PC-9 (cell line): Measurements from ENCODE around the gene ZNF215. TPM values are rescaled to one million over a fixed set of nuclear protein-coding genes. Genes with fewer than 3 reads are reported as not detected.
"Not testable (repeated sequence)": the region's sequence is repeated elsewhere in the genome, so short reads cannot be mapped to it uniquely, and the experiment has no call there.

Experiments used
- Bru-seq: library from RNA; stranded (reverse); fragments of 400-500 nt; gene quantifications from one replicate; lab custom pipeline; 2021; lab: Mats Ljungman, UMichigan
- BruChase-seq, 2 experiments: library from RNA; stranded (reverse); fragments of 400-500 nt; gene quantifications; one replicate each; lab custom pipeline; 2021; lab: Mats Ljungman, UMichigan
- BruUV-seq: library from RNA; stranded (reverse); fragments of 400-500 nt; replicated peaks from 2 replicates; lab custom pipeline; 2021; lab: Mats Ljungman, UMichigan
- CTCF ChIA-PET: fragments of 300-600 bp; sonication (Branson Sonifier 250); formaldehyde crosslinking; loops from one replicate; lab custom pipeline; 2022; ENCODE audit warnings: antibody characterized with exemption; lab: Charles Lee
- POLR2A ChIA-PET: fragments of 300-600 bp; sonication (Branson Sonifier 250); formaldehyde crosslinking; loops from one replicate; lab custom pipeline; 2022; ENCODE audit warnings: antibody characterized with exemption; ENCODE audit not compliant: unreplicated experiment; lab: Charles Lee
- DNase-seq, 2 experiments: peaks; one replicate each; pipeline versions ENCODE4 v3.0.0 to v3.0.0-alpha.2; 2015 to 2022; ENCODE audit warnings: mixed read lengths in 1 of 2
- H2AFZ ChIP-seq: fragments of 200-600 bp; sonication (generic); 2 replicates; pipeline ENCODE4 v1.8.1; 2017; ENCODE audit warnings: antibody characterized with exemption
- H3F3A ChIP-seq: fragments of 200-600 bp; sonication (generic); 2 replicates; pipeline ENCODE4 v1.8.1; 2017; ENCODE audit warnings: antibody characterized with exemption, mild to moderate bottlenecking, low read depth; ENCODE audit not compliant: insufficient read depth
- H3K27ac ChIP-seq: fragments of 200-600 bp; sonication (generic); 2 replicates; pipeline ENCODE4 v1.6.1; 2016; ENCODE audit warnings: mixed run types
- H3K27me3 ChIP-seq: fragments of 200-600 bp; sonication (generic); 2 replicates; pipeline ENCODE4 v1.6.1; 2016; ENCODE audit warnings: low read depth, mixed run types; ENCODE audit not compliant: insufficient read depth
- H3K36me3 ChIP-seq: fragments of 200-600 bp; sonication (generic); 2 replicates; pipeline ENCODE4 v1.6.1; 2016; ENCODE audit warnings: low read depth, mixed run types
- H3K4me1 ChIP-seq: fragments of 200-600 bp; sonication (generic); replicated peaks from 2 replicates; pipeline ENCODE4 v1.6.1; 2016; ENCODE audit warnings: mixed run types; ENCODE audit not compliant: insufficient read depth
- H3K4me2 ChIP-seq: fragments of 200-600 bp; sonication (generic); 2 replicates; pipeline ENCODE4 v1.6.1; 2017; ENCODE audit warnings: mixed run types
- H3K4me3 ChIP-seq: fragments of 200-600 bp; sonication (generic); 2 replicates; pipeline ENCODE4 v1.6.1; 2016; ENCODE audit warnings: mixed run types
- H3K79me2 ChIP-seq: fragments of 200-600 bp; sonication (generic); 2 replicates; pipeline ENCODE4 v1.6.1; 2017; ENCODE audit warnings: low read depth, mixed run types
- H3K9me2 ChIP-seq: fragments of 200-600 bp; sonication (generic); 2 replicates; pipeline ENCODE4 v1.8.1; 2017; ENCODE audit warnings: mild to moderate bottlenecking; ENCODE audit not compliant: insufficient read depth
- H3K9me3 ChIP-seq: fragments of 200-600 bp; sonication (generic); 2 replicates; pipeline ENCODE4 v1.8.1; 2016; ENCODE audit warnings: low read depth; ENCODE audit not compliant: insufficient read depth
- H4K20me1 ChIP-seq: fragments of 200-600 bp; sonication (generic); 2 replicates; pipeline ENCODE4 v1.8.1; 2017; ENCODE audit not compliant: insufficient read depth
- EZH2 ChIP-seq: fragments of 200-600 bp; sonication (generic); IDR thresholded peaks from 2 replicates; pipeline ENCODE4 v1.8.0; 2017; ENCODE audit warnings: antibody characterized with exemption, low read depth
- intact Hi-C: fragments of 100-400 bp; cut with micrococcal nuclease; formaldehyde crosslinking; loops from one replicate; pipeline ENCODE4 v1.10.0; 2022; ENCODE audit not compliant: unreplicated experiment
- long read RNA-seq: library from polyadenylated mRNA; stranded (forward); transcript quantifications from one replicate; pipeline ENCODE4 v2.0.0, GENCODE V29; 2022
- total RNA-seq: library from RNA; stranded (reverse); gene quantifications from 2 replicates; pipeline ENCODE4 v1.2.3, GENCODE V29; 2021
- TF ChIP-seq, protein P1 (sequence below): fragments of 200-600 bp; sonication (generic); conservative IDR thresholded peaks from 2 replicates; pipeline ENCODE4 v1.6.1; 2017; ENCODE audit warnings: mixed run types, antibody characterized with exemption, mild to moderate bottlenecking, moderate library complexity

ZNF215 gene
- 2.0 and 2.6 TPM in 2 replicates for total RNA-seq
- percentile 45 among the genes with signal in this experiment for Bru-seq, nascent RNA
- BruChase-seq, experiment 1, labeled RNA remaining after a 2-hour chase: percentile 46 among the genes with signal in this experiment
- percentile 40 among the genes with signal in this experiment for BruChase-seq, experiment 2, labeled RNA remaining after a 6-hour chase
- long read RNA-seq, partial matches to known transcripts: 0 of 3 reads
- long read RNA-seq, other reads (novel, unspliced or antisense): 2 of 3 reads

DNA sequence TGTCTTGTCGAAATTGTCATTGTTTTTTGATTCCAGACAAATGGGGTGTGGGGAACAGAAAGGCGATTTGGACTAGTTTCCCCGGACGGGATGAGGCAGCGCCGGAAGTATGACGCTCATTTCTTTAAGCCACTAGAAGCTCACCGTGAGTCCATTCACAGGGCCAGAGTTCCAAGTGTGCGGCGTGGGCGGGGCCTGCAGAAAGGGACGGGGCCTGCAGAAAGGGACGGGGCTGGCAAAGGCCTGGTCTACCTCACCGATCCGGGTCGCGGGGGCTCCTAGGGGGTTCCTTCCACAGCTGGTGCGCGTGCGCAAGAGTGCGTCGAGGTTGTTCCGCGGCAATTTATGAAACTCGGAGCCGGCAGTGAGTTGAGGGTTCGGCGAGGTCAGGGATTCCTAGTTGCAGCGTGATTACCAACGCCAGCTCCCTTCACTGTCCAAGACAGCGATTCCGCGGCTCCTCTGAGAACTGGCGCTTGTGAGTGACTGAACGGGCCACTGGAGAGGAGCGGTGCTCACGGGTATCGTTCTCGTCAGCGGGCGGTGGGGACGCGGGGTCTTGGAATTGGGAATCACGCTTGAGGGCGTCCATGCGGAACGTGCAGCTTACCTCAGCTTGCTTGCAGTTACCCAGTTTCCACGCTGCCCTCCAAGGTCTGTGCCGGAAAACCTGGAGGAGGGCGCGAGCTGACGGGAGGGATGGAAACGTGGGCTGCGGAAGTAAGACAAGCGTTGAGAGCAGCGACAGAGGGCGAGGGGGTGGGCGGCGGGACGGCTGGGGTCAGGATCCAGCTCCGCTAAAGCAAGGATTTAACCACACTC, at the start of gene ZNF215:
TSS of gene ZNF215 (plus strand) at position 219 of the 822 bp plus-strand sequence. CDS start 5,847 bp downstream, outside the sequence.
- TSS peak; percentile 36 for BruUV-seq
- no peaks in the 10 kb centered on the region for H3K9me2 ChIP-seq
- H3K9me3 ChIP-seq: no peaks in the 10 kb centered on the region
- peak within 1 kb of the TSS; percentile 65 for H3K4me3 ChIP-seq
- peak within 1 kb of the TSS; percentile 97 for H2AFZ ChIP-seq
- TF ChIP-seq, protein P1, sequence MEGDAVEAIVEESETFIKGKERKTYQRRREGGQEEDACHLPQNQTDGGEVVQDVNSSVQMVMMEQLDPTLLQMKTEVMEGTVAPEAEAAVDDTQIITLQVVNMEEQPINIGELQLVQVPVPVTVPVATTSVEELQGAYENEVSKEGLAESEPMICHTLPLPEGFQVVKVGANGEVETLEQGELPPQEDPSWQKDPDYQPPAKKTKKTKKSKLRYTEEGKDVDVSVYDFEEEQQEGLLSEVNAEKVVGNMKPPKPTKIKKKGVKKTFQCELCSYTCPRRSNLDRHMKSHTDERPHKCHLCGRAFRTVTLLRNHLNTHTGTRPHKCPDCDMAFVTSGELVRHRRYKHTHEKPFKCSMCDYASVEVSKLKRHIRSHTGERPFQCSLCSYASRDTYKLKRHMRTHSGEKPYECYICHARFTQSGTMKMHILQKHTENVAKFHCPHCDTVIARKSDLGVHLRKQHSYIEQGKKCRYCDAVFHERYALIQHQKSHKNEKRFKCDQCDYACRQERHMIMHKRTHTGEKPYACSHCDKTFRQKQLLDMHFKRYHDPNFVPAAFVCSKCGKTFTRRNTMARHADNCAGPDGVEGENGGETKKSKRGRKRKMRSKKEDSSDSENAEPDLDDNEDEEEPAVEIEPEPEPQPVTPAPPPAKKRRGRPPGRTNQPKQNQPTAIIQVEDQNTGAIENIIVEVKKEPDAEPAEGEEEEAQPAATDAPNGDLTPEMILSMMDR: no peak
- no peak for TF ChIP-seq EZH2
- 0 out of 2 replicates have a peak within 1 kb of the TSS, but pooled peaks have one; percentile 10 for H3K27ac ChIP-seq
- no peaks in the 10 kb centered on the region for H3K36me3 ChIP-seq
- peaks cover 8% of the 10 kb centered on the region for H3F3A ChIP-seq
- H3K4me2 ChIP-seq: peak within 1 kb of the TSS; percentile 94
- no peaks in the 10 kb centered on the region for H4K20me1 ChIP-seq
- ChIA-PET CTCF (no interaction called here), POLR2A (interaction anchor here (0.5 kb wide), 1 partner anchor 1072 kb away, joined by 5 read pairs; no protein-coding TSS in a partner anchor)
- intact Hi-C loops: no loop called here
- H3K27me3 ChIP-seq: no peaks in the 10 kb centered on the region
- H3K4me1 ChIP-seq: peaks cover 10% of the 10 kb centered on the region; the same call in 1 of the 2 replicates
- no peaks in the 10 kb centered on the region for H3K79me2 ChIP-seq
- peak; percentile 56 to 59 for DNase-seq

DNA sequence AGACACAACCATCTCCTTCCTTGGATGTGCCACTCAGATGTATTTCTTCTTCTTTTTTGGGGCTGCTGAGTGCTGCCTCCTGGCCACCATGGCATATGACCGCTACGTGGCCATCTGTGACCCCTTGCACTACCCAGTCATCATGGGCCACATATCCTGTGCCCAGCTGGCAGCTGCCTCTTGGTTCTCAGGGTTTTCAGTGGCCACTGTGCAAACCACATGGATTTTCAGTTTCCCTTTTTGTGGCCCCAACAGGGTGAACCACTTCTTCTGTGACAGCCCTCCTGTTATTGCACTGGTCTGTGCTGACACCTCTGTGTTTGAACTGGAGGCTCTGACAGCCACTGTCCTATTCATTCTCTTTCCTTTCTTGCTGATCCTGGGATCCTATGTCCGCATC, 49.3 kb upstream of the ZNF215 start:
- no peaks in the 10 kb centered on the region for H3K27me3 ChIP-seq
- no peak overlapping the region for H3K4me2 ChIP-seq
- no peaks in the 10 kb centered on the region for H4K20me1 ChIP-seq
- H2AFZ ChIP-seq: no peak overlapping the region
- no peaks in the 10 kb centered on the region for H3F3A ChIP-seq
- no peak for DNase-seq
- POLR2A ChIA-PET: no interaction called here
- no TSS peak for BruUV-seq
- intact Hi-C loops: no loop called here
- H3K4me3 ChIP-seq: no peak overlapping the region
- no peak for TF ChIP-seq EZH2
- TF ChIP-seq, protein P1: no peak
- CTCF ChIA-PET: no interaction called here
- H3K79me2 ChIP-seq: no peaks in the 10 kb centered on the region
- H3K4me1 ChIP-seq: no peaks in the 10 kb centered on the region
- no peaks in the 10 kb centered on the region for H3K9me2 ChIP-seq
- no peaks in the 10 kb centered on the region for H3K9me3 ChIP-seq
- H3K36me3 ChIP-seq: no peaks in the 10 kb centered on the region
- H3K27ac ChIP-seq: no peak overlapping the region

DNA sequence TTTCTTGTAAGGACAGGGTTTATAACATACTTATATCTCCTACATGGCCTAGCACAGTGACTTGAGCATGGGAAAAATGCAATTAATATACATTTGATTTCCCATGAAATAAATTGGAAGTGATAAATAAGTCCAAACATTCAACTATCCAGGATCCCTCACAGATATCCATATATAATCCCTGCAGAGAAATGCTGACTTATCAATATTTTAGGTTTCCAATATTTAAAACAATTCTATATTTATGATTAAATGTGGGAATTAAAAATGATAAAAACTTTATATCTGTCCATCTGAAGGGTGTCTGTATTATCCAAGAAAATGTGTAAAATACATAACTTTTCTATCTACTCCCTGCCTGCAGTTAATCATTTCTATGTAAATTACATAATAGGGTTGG, 43.5 kb upstream of the ZNF215 start:
- TF ChIP-seq EZH2: no peak
- TF ChIP-seq, protein P1: no peak
- no peak overlapping the region for H3K4me2 ChIP-seq
- H3K79me2 ChIP-seq: no peaks in the 10 kb centered on the region
- POLR2A ChIA-PET: no interaction called here
- DNase-seq: no peak
- H2AFZ ChIP-seq: no peak overlapping the region
- no TSS peak for BruUV-seq
- no peaks in the 10 kb centered on the region for H3K9me3 ChIP-seq
- H3F3A ChIP-seq: no peaks in the 10 kb centered on the region
- H3K4me3 ChIP-seq: no peak overlapping the region
- CTCF ChIA-PET: no interaction called here
- no peaks in the 10 kb centered on the region for H3K36me3 ChIP-seq
- H3K27me3 ChIP-seq: no peaks in the 10 kb centered on the region
- intact Hi-C loops: no loop called here
- no peak overlapping the region for H3K27ac ChIP-seq
- no peaks in the 10 kb centered on the region for H4K20me1 ChIP-seq
- no peaks in the 10 kb centered on the region for H3K4me1 ChIP-seq
- H3K9me2 ChIP-seq: no peaks in the 10 kb centered on the region

DNA sequence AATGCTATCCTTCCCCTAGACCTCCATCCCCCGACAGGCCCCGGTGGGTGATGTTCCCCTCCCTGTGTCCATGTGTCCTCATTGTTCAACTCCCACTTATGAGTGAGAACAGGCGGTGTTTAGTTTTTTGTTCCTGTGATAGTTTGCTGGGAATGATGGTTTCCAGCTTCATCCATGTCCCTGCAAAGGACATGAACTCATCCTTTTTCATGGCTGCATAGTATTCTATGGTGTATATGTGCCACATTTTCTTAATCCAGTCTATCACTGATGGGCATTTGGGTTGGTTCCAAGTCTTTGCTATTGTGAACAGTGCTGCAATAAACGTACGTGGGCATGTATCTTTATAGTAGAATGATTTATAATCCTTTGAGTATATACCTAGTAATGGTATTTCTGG, 38.5 kb upstream of the ZNF215 start:
- H3K4me1 ChIP-seq, H3K27me3 ChIP-seq, H3K4me3 ChIP-seq, DNase-seq, BruUV-seq, H3K27ac ChIP-seq, H3K4me2 ChIP-seq, H3K36me3 ChIP-seq, H3F3A ChIP-seq, H3K79me2 ChIP-seq, H4K20me1 ChIP-seq, H3K9me3 ChIP-seq, intact Hi-C loops, H2AFZ ChIP-seq, POLR2A ChIA-PET, H3K9me2 ChIP-seq, CTCF ChIA-PET: not testable (repeated sequence)
